ENCODE results near the gene MED13L.

DNA sequence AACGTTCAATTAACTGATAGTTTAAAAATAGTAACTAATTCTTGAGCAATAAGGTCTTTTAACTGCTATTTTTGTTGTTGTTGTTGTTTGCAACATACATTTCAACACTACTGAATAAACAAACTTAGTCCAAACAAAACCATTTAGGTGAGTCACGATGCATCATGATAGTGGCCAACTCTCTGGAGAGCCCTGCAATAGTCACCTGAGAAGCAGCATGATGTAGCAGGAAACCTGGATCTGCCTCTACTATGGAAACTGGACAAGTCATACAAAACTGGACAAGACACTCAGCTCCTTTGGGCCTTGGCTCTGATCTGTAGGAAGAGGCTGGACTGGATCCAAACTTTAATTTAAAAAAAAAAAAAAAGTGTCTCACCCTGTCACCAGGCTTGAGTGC lies 117.3 kb downstream of the MED13L start:
- TF ChIP-seq EZH2 (IDR thresholded peaks at IDR 0.05; ENCODE audit: borderline replicate concordance, low read depth, low read length, poor library complexity, severe bottlenecking) = no peak
- TF ChIP-seq CTCF (conservative IDR thresholded peaks at IDR 0.05; ENCODE audit: low read depth, low read length) = no peak

All from A673 (cell line).